NK-92 treated with Interleukin-12 subunit alpha and Interleukin-12 subunit beta, amount 100 ng/mL, for 24 hours (cell line): Measurements from ENCODE around the gene CABP2.
A peak's percentile ranks its signal among the peaks of the same experiment; 100 is the strongest.

Experiments used
- DNase-seq: peaks from one replicate; lab custom pipeline; 2025; lab: John Stamatoyannopoulos, UW

The CABP2 gene

GRCh38 chr11:67507864-67508485 lies 15.3 kb downstream of the CABP2 start, which contains the start of gene CDK2AP2:
CDK2AP2 (minus strand) TSS chr11:67508162; CDS start chr11:67508082, 80 bp downstream.
- peak; percentile 99 for DNase-seq

DNA sequence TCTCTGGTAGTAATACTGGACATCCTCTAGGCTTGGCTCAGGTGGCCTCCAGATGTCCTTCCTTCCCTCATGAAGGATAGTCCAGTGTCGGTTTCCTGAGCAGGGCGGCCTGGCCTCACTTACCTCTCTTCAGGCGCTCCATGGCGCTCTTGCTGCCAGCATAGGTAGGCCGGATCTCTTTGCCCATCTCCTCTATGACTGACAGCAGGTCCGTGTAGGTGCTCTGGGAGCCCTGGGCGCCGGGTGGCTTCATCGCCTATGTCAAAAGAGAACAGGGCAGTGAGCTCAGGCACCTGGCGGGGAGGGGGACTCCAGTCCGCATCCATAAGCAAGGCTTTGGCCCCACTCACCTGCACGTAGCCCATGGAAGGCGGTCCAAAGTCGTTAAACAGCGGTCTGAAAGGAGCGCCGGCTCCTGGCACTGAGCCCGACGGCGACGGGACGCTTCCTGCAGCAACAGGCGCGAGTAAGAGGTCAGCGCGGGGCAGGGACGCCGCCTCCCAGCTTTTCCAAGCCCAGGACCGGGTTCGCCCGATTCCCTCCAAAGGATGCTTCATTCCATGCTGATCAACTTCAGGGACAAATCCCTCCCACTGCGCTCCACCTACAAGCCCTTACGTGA lies 15.9 kb downstream of the CABP2 start:
- DNase-seq, result no peak

GRCh38 chr11:67506426-67507051 lies 16.7 kb downstream of the CABP2 start:
- peak; percentile 23 for DNase-seq

DNA sequence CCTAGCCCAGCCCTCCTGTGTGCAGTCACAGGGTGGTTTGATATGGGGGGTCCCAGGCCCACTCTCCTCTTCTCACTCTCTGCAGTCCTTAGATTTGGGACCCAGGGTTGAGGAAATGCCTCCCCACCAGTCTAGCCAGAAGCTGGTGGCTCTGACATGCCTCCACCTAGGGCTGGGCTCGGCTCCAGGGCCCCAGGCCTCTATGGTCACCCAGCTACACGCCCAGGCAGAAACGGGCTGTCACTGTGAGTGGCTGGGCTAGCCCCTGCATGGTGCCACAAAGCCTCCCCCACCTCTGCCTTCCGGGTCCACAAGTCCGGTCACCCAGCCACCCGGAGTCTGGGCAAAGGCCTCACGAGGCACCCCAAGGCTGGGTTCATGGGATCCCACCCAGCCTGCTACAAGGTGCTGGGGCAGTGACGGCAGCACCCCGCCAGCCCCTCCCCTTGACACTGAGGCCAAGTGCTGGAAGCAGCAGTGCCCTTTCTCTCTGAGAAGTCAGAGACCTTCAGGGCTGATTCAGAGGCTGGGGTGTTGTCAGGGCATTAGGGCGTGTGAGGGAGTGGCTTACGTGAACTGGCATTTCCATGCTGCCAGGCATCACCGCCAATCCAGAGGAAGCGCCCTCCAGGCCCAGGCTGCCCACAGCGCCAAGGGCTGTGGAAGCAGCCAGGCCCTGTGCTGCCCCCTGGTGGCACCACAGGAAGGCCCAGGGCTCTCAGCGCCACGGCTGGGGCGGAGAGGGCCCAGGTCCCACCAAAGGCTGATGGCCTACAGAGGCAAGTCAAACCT lies 17.4 kb downstream of the CABP2 start:
- peak; percentile 69 for DNase-seq

DNA sequence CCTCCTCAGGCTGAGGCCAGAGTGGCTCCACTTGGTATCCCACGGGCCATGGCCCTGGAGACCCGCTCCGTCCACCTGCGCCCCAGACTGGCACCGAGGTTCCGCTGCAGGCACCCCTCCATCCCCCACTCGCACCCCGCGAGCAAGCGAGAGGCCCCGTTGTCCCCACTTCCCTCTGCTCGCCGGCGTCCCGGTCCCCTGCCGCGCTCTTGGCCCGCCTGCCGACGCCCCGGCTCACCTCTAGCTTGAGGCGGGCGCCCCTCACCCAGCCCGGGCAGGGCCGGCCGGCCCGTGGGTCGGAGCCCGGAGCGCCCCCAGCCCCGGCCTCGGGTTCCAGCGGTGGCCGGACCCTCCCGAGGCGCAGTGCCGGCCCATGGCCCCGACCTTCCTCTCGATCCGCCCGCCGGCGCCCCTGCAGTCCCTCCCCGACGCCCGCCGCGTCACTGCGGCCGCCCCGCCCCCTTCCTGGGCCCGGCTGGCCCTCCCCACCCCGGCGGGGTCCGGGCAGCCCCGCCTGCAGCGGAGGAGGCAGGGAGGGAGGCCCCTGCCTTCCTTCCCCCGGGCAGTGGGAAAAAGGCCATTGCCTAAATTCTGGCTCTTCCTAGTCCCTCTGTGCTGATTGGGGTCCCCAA lies 18.2 kb downstream of the CABP2 start, which contains the start of gene PITPNM1:
PITPNM1 (minus strand) TSS at position 414 of the 632 bp plus-strand sequence. CDS start 1,183 bp downstream, outside the sequence.
- DNase-seq, result peak; percentile 58

GRCh38 chr11:67504005-67504949 lies 19.0 kb downstream of the CABP2 start:
- DNase-seq, result no peak

GRCh38 chr11:67503119-67504004 lies 19.9 kb downstream of the CABP2 start:
- no peak for DNase-seq

GRCh38 chr11:67502328-67502979 lies 20.8 kb downstream of the CABP2 start:
- DNase-seq, result no peak

DNA sequence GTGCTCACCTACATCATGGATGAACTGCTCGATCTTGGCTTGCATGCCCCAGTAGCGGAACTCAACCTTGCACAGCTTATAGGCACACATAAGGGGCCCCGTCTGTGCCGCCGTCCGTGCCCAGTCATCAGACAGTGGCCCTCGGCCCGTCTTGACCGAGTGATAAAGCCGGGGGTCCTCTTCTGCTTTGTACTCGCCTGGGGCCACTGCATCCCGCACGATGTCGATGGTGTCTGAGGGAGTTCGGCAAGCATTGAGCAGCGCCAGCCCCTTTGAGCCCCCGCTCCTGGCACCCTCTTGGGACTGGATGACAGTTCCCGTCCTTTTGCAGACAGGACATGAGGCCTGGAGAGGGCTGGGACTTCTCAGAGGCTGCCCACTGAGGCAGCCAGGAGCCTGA lies 21.4 kb downstream of the CABP2 start:
- no peak for DNase-seq

GRCh38 chr11:67500831-67501715 lies 22.2 kb downstream of the CABP2 start:
- no peak for DNase-seq

DNA sequence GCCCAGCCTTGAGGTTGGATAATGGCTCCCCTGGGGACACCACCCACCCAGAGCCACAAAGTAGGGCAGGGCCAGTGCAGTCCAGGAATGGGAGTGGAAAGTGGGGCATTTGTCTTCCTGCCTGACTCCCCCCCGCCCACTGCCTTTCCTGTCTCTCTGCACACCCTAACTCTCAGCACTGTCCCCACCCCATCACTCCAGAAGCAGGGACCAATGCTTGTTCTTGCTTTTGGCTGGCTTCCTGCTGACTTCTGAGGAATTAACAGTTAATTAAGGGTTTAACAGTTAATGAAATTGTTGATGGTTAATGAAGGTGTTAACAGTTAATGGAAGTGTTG lies 22.8 kb downstream of the CABP2 start:
- no peak for DNase-seq

- no peak for DNase-seq
These were observed 23.3 kb downstream of the CABP2 start for GRCh38 chr11:67499808-67500483.

GRCh38 chr11:67498544-67498972 lies 24.7 kb downstream of the CABP2 start:
- no peak for DNase-seq

GRCh38 chr11:67497656-67498291 lies 25.5 kb downstream of the CABP2 start:
- no peak for DNase-seq

DNA sequence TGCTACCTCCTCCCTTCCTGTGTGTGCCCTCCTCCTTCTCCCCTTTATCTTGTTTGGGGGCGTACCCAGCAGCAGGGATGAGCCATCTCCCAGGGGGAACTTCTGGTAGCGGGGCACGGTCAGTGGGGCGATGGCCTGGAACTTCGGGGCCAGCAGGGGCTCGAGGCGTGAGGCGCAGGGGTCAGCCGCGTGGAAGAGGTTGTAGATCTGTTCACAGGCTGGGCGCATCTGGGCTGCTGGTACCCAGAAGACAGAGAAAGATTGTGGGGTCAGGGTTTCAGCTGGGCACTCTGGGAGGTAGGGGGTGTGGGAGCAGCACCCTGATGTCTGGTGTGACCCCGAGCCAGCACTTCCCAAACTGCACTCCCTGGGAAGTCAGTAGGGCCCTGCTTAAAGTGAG lies 27.1 kb downstream of the CABP2 start:
- no peak for DNase-seq

- no peak for DNase-seq
These were observed 27.8 kb downstream of the CABP2 start for GRCh38 chr11:67495234-67496005.
